ENCODE results near the gene OR56A3.

DNA sequence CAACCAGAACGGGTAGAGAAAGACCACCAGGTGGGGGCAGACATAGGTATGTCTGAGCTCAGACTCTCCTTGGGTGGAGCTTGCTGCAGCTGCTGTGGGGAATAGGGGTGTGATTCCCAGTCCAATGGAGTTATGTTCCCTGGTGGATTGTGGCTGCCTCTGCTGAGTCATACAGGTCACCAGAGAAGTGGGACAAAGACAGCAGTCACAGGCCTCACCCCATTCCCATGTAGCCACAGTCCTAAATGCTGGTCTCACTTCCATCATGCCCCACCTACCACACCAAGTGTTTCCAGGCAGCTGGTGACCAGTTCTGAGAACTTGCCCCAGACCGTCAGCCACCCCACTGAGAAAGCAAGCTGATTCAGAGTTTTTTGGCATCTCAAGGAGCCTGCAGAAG, 31.5 kb upstream of the OR56A3 start:
- TF ChIP-seq, protein P1, sequence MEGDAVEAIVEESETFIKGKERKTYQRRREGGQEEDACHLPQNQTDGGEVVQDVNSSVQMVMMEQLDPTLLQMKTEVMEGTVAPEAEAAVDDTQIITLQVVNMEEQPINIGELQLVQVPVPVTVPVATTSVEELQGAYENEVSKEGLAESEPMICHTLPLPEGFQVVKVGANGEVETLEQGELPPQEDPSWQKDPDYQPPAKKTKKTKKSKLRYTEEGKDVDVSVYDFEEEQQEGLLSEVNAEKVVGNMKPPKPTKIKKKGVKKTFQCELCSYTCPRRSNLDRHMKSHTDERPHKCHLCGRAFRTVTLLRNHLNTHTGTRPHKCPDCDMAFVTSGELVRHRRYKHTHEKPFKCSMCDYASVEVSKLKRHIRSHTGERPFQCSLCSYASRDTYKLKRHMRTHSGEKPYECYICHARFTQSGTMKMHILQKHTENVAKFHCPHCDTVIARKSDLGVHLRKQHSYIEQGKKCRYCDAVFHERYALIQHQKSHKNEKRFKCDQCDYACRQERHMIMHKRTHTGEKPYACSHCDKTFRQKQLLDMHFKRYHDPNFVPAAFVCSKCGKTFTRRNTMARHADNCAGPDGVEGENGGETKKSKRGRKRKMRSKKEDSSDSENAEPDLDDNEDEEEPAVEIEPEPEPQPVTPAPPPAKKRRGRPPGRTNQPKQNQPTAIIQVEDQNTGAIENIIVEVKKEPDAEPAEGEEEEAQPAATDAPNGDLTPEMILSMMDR (IDR thresholded peaks at IDR 0.05; ENCODE audit: low read length): no peak
- no peak for TF ChIP-seq EZH2 (IDR thresholded peaks at IDR 0.05; ENCODE audit: borderline replicate concordance, low read length)
